ENCODE measurements around the gene MCRIP1. TPM values are rescaled to one million over a fixed set of nuclear protein-coding genes. Genes with fewer than 3 reads are reported as not detected.

Gene MCRIP1
- total and polyA plus RNA-seq, 2 donors (not counting 1 experiment from before 2014, with no cell fraction given): 69.7 to 84.0 TPM

- DNase-seq (no peak), ATAC-seq (ENCODE audit: low read depth) (no peak)
- Histone ChIP-seq H3K4me1 (ENCODE audit: control insufficient read depth in 2 of 2, insufficient read depth in 2 of 2, low read length in 2 of 2) (no peaks in the 10 kb centered on the region), H3K27ac (ENCODE audit: low read length in 2 of 2) (no peak overlapping the region), H4K20me1 (ENCODE audit: control insufficient read depth, insufficient read depth, low read length, poor library complexity, severe bottlenecking) (peaks cover 10% of the 10 kb centered on the region), H2AFZ (ENCODE audit: insufficient read depth, low read depth, low read length, poor library complexity, severe bottlenecking) (no peak overlapping the region), H3K9me3 (ENCODE audit: control extremely low read depth in 1 of 3, control insufficient read depth in 2 of 3, insufficient read depth in 1 of 3, low read length in 2 of 3) (no peaks in the 10 kb centered on the region), H3K36me3 (replicated peaks in 1 of 2; ENCODE audit: control extremely low read depth in 1 of 2, control insufficient read depth in 1 of 2, extremely low read depth in 1 of 2, insufficient read depth in 2 of 2, low read length in 1 of 2) (peaks cover 3 to 54% of the 10 kb centered on the region in 2 experiments), H3K79me2 (ENCODE audit: control insufficient read depth, insufficient read depth, low read length) (peaks cover 4% of the 10 kb centered on the region), H3K9ac (ENCODE audit: low read length) (no peak overlapping the region), H3K4me2 (replicated peaks; ENCODE audit: low read depth, low read length, poor library complexity, severe bottlenecking) (no peak overlapping the region), H3K4me3 (ENCODE audit: control extremely low read depth in 1 of 5, extremely low read depth in 1 of 5, insufficient read depth in 1 of 5, low read depth in 2 of 5, low read length in 4 of 5) (no peak overlapping the region), H3K27me3 (replicated peaks in 1 of 4; ENCODE audit: control extremely low read depth in 1 of 4, control insufficient read depth in 3 of 4, insufficient read depth in 4 of 4, low read length in 3 of 4) (no peaks in the 10 kb centered on the region)
- 96% methylated on average over 21 of the region's 24 CpGs for WGBS (ENCODE audit: insufficient coverage)
- Mint-ChIP-seq H3K27me3 (no peaks in the 10 kb centered on the region), H3K9me3 (ENCODE audit: insufficient read depth) (no peaks in the 10 kb centered on the region), H3K4me1 (no peaks in the 10 kb centered on the region), H3K27ac (no peak overlapping the region), H3K4me3 (no peak overlapping the region)
- ChIA-PET CTCF (no interaction called here), POLR2A (interaction anchor here (1.2 kb wide), 1 partner anchor 13 kb away, joined by 9 read pairs; the partner anchor contains the start of gene MCRIP1)
- TF ChIP-seq CTCF (IDR thresholded peaks at IDR 0.05) (no peak), EZH2 (IDR thresholded peaks at IDR 0.05; ENCODE audit: borderline replicate concordance, insufficient read depth, low read depth, low read length, poor library complexity, severe bottlenecking) (no peak)
- intact Hi-C loops (cut with micrococcal nuclease): no loop called here
These were observed 13.9 kb upstream of the MCRIP1 start for GRCh38 chr17:81846743-81847689.

Measured in B cell (primary cell).